Bronchial epithelial cell (primary cell): ENCODE data around the gene RBM7. TPM values are rescaled to one million over a fixed set of nuclear protein-coding genes. Genes with fewer than 3 reads are reported as not detected.

ENCODE experiments used
- DNase-seq: peaks from one replicate; pipeline ENCODE4 v3.0.0-alpha.2; 2010; ENCODE audit warnings: low read depth
- FAIRE-seq: peaks from 2 replicates; lab custom pipeline; 2011; peaks lifted over from hg19 to GRCh38; lab: Jason Lieb, UNC
- H3K27me3 ChIP-seq: 2 replicates; pipeline ENCODE4 v1.5.1; 2011; ENCODE audit warnings: low read length; ENCODE audit not compliant: control insufficient read depth, insufficient read depth
- H3K36me3 ChIP-seq: 2 replicates; pipeline ENCODE4 v1.5.1; 2011; ENCODE audit warnings: low read length; ENCODE audit not compliant: control insufficient read depth, insufficient read depth
- H3K4me3 ChIP-seq: 2 replicates; pipeline ENCODE4 v1.5.1; 2011; ENCODE audit warnings: mild to moderate bottlenecking, low read depth, low read length, control low read depth
- total RNA-seq: library from RNA; depleted of rRNA; stranded (reverse); fragments of >200 nt; gene quantifications from 2 replicates; pipeline ENCODE4 v1.2.1, GENCODE V29; 2014
- TF ChIP-seq, protein P1 (sequence below): IDR thresholded peaks from 2 replicates; pipeline ENCODE4 v1.5.1; 2011; ENCODE audit warnings: mild to moderate bottlenecking, moderate library complexity, low read length, control low read depth, inconsistent platforms; ENCODE audit not compliant: insufficient read depth, severe bottlenecking

The RBM7 gene, protein sequence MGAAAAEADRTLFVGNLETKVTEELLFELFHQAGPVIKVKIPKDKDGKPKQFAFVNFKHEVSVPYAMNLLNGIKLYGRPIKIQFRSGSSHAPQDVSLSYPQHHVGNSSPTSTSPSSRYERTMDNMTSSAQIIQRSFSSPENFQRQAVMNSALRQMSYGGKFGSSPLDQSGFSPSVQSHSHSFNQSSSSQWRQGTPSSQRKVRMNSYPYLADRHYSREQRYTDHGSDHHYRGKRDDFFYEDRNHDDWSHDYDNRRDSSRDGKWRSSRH
- total RNA-seq = 36.4 and 37.9 TPM in 2 replicates

GRCh38 chr11:114400216-114400914 lies at the start of gene RBM7, which contains the start of gene C11orf71:
Gene RBM7 (plus strand): TSS chr11:114400666. CDS start chr11:114400672, 6 bp downstream.
Gene C11orf71 (minus strand): TSS chr11:114400511. CDS start chr11:114400331, 180 bp downstream.
- H3K27me3 ChIP-seq = no peaks in the 10 kb centered on the region
- H3K36me3 ChIP-seq = peaks cover 3% of the 10 kb centered on the region
- DNase-seq (peak; percentile 96), FAIRE-seq (peak; percentile 43)
- TF ChIP-seq, protein P1, sequence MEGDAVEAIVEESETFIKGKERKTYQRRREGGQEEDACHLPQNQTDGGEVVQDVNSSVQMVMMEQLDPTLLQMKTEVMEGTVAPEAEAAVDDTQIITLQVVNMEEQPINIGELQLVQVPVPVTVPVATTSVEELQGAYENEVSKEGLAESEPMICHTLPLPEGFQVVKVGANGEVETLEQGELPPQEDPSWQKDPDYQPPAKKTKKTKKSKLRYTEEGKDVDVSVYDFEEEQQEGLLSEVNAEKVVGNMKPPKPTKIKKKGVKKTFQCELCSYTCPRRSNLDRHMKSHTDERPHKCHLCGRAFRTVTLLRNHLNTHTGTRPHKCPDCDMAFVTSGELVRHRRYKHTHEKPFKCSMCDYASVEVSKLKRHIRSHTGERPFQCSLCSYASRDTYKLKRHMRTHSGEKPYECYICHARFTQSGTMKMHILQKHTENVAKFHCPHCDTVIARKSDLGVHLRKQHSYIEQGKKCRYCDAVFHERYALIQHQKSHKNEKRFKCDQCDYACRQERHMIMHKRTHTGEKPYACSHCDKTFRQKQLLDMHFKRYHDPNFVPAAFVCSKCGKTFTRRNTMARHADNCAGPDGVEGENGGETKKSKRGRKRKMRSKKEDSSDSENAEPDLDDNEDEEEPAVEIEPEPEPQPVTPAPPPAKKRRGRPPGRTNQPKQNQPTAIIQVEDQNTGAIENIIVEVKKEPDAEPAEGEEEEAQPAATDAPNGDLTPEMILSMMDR = no peak
- peak within 1 kb of the TSS; percentile 62 for H3K4me3 ChIP-seq

- Histone ChIP-seq H3K36me3 (no peaks in the 10 kb centered on the region), H3K27me3 (no peaks in the 10 kb centered on the region), H3K4me3 (no peak overlapping the region)
- FAIRE-seq (no peak), DNase-seq (no peak)
- TF ChIP-seq, protein P1 = no peak
These were observed 47.0 kb upstream of the RBM7 start for GRCh38 chr11:114353443-114353842.

DNA sequence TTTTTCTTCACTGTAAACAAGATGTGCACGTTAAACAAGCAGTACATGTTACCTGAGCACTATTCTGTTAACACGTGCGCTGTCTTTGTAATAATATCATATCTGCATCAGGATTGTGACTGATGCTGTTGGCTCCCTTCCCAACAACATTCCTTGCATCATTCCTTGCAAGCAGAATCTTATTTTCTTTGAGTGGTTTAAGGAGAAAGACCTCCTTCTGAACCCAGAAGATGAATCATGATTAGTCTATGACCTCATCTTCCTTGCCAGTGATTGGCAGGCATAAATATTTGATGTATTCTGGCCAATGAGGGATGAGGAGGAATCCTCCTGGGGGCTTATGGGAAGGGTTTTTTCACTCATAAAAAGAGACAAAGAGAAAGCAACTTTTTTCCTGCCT lies 46.4 kb upstream of the RBM7 start:
- TF ChIP-seq, protein P1 = no peak
- DNase-seq (peak; percentile 99), FAIRE-seq (no peak)
- Histone ChIP-seq H3K4me3 (no peak overlapping the region), H3K36me3 (no peaks in the 10 kb centered on the region), H3K27me3 (no peaks in the 10 kb centered on the region)

DNA sequence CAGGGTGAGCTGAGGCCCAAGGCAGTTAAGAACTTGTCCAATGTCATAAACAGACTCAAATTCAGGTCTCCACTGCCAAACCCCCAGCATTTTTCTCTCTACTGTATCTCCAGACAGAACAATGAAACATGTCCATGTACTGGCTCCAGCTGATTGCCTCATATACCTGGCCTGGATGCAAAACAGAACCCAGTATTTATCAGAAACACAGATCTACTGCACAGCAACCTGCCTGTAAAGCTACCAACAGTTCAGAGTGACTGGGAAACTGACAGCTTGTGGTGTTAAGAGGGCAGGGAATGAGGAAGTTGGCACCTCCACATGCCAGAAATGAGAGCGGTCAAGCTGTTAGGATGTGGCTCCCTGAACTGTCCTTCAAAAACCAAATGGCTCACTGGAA lies 41.8 kb upstream of the RBM7 start:
- Histone ChIP-seq H3K4me3 (no peak overlapping the region), H3K27me3 (no peaks in the 10 kb centered on the region), H3K36me3 (no peaks in the 10 kb centered on the region)
- TF ChIP-seq, protein P1 = no peak
- DNase-seq (peak; percentile 55), FAIRE-seq (no peak)

- DNase-seq (peak; percentile 71), FAIRE-seq (no peak)
- Histone ChIP-seq H3K4me3 (no peak overlapping the region), H3K36me3 (no peaks in the 10 kb centered on the region), H3K27me3 (no peaks in the 10 kb centered on the region)
- TF ChIP-seq, protein P1 = no peak
These were observed 41.1 kb upstream of the RBM7 start for GRCh38 chr11:114359342-114359741.
